AG04449 (cell line): ENCODE data around the gene MAPK9.
A peak's percentile ranks its signal among the peaks of the same experiment; 100 is the strongest.
"Not testable (repeated sequence)": the region's sequence is repeated elsewhere in the genome, so short reads cannot be mapped to it uniquely, and the experiment has no call there.

Experiments used
- CTCF ChIA-PET: fragments of 350-600 bp; formaldehyde crosslinking; extraction: SDS; loops from one replicate; lab custom pipeline; 2021; ENCODE audit warnings: antibody characterized with exemption; lab: Yijun Ruan, JAX
- POLR2A ChIA-PET: fragments of 400-600, 350-600 bp; formaldehyde crosslinking; extraction: SDS; loops from one replicate; lab custom pipeline; 2020; ENCODE audit warnings: antibody characterized with exemption, inconsistent platforms; lab: Yijun Ruan, JAX
- DNase-seq: peaks from one replicate; pipeline ENCODE4 v3.0.0-alpha.2; 2010; ENCODE audit warnings: low read depth, low spot score
- H3K4me3 ChIP-seq: 2 replicates; pipeline ENCODE4 v1.5.1; 2011; ENCODE audit warnings: low read depth, mild to moderate bottlenecking, control low read depth, low read length
- TF ChIP-seq, protein P1 (sequence below): IDR thresholded peaks from one replicate; pipeline ENCODE4 v1.5.1; 2011; ENCODE audit warnings: mild to moderate bottlenecking, moderate library complexity, low read length, control low read depth, inconsistent platforms; ENCODE audit not compliant: insufficient read depth; ENCODE audit errors: missing control alignments

The MAPK9 gene

DNA sequence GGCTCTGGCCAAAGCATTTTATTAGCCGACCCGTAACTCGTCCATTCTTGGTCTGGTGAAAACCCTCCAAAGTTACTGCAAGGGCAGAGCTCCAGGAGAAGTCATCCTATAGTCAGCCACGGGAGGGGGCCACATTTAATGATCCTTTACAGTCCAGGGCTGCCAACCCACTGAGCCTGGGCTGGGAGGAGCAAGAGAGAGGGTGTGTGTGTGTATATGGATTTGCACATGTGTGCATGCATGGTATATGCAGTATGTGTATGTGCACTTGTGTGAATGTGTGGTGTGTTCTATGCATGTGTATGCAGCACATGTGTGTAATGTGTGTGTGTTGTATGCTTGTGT, 78.7 kb downstream of the MAPK9 start:
- ChIA-PET POLR2A (no interaction called here), CTCF (no interaction called here)
- TF ChIP-seq, protein P1, sequence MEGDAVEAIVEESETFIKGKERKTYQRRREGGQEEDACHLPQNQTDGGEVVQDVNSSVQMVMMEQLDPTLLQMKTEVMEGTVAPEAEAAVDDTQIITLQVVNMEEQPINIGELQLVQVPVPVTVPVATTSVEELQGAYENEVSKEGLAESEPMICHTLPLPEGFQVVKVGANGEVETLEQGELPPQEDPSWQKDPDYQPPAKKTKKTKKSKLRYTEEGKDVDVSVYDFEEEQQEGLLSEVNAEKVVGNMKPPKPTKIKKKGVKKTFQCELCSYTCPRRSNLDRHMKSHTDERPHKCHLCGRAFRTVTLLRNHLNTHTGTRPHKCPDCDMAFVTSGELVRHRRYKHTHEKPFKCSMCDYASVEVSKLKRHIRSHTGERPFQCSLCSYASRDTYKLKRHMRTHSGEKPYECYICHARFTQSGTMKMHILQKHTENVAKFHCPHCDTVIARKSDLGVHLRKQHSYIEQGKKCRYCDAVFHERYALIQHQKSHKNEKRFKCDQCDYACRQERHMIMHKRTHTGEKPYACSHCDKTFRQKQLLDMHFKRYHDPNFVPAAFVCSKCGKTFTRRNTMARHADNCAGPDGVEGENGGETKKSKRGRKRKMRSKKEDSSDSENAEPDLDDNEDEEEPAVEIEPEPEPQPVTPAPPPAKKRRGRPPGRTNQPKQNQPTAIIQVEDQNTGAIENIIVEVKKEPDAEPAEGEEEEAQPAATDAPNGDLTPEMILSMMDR = no peak
- H3K4me3 ChIP-seq = no peak overlapping the region
- DNase-seq = no peak

DNA sequence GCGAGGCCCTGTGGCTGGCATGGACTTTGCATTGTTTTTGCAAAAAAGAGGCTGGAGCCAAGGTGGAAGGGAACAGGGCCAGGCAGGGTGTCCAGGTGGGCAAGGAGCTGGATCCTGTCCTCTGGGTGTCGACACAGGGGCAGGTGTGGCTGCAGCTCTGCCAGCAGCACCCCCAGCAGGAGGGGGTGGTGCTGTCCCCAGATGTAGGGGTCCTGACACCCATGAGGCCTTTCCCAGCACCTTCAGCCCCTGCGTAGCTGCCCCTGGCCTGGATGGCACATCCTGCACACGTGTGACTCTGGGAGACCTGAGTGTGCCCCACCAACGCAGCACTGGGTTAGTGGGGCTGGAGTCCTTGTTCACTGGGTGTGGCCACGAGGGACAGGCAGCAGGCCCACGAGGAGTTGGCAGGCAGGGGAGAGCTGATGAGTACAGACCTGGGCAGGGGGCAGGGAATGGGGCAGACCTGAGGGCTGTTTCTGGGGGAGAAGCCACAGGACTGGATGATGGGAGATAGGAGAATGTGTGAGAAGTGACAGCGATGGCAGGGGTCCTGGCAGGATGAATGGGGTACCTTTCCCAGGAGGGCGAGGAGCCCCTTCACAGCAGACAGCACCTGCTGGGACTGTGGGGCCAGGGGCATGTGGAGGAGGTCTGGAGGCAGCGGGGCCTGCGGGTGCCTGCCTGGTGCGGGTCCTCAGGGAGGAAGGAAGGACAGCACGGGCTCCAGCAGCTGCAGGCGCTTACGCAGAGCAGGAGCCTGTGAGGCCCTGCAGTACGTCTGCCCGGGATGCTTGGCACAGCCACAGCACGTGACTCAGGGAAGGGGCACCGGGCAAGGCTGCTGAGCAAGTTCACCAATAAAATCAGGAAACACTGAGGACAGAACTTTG, 79.3 kb downstream of the MAPK9 start:
- ChIA-PET CTCF (no interaction called here), POLR2A (no interaction called here)
- no peak for DNase-seq
- TF ChIP-seq, protein P1 = no peak
- H3K4me3 ChIP-seq = no peak overlapping the region

DNA sequence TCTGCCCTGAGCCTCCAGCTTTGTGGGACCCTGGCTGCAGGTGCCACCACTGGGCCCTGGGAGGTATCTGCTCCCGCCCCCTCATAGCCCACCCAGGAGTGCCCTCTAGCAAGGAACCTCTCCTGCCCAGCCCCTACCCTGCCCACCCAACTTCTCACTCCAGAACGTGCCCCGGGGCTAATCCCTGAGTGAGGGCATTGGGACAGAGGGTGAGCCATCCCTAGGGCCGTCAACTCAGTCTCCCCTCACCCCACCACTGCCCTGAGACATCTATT, 80.2 kb downstream of the MAPK9 start:
- H3K4me3 ChIP-seq = no peak overlapping the region
- DNase-seq = no peak
- ChIA-PET CTCF (no interaction called here), POLR2A (no interaction called here)
- TF ChIP-seq, protein P1 = no peak

DNA sequence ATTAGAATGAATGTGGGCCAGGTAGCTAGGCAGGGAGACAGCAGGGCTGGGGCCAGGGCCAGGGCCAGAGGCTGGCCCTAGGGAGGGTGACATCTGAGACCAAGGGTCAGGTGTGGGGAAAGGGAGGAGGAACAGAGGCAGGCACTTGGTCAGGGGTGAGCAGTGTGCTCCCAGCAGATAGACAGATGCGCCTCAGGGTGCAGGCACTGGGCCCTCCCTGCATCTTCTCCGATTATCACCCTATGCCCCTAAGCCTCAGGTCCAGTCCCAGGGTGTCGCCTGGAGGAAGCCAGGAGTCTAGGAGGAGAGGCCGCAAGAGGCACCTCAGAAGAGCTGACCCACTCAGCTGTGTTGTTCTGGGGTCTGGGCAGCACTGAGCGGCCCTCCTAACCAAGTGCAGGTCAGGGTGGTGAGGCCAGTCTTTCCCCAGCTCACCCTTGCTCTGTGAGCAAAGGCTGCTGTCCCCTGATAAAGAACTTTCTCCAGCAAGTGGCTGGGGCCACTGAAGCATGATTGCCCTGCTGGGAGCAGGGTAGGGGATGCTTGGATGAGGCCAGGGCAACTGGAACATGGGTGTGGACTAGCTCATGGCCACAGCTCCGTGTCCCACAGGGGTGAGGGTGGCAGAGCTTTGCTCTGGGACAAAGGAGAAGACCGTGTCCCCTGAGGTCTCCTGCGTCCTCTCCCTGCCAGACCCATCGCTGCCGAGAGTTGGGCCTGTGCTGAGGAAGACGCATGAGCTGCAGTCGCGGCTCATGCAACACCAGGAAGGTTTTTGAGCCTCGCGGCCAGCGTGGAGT, 80.7 kb downstream of the MAPK9 start:
- CTCF ChIA-PET = interaction anchor here (0.7 to 1.8 kb wide), 2 partner anchors 79 to 261 kb away, joined by 4 to 5 read pairs; no protein-coding TSS in a partner anchor
- H3K4me3 ChIP-seq = no peak overlapping the region
- DNase-seq = no peak
- POLR2A ChIA-PET = no interaction called here
- TF ChIP-seq, protein P1 = no peak

DNA sequence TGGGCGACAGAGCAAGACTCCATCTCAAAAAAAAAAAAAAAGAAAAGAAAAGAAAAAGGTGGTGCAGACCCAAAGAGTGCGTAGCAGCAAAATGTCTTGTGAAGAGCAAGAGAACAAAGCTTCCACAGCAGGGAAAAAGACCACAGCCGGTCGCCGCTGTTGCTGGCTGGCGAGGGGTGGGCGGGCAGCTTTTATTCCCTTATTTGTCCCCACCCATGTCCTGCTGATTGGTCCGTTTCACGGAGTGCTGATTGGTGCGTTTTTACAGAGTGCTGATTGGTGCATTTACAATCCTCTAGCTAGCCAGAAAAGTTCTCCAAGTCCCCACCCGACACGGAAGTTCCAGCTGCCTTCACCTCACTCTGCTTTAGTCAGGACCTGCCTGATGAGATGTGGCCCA, 81.8 kb downstream of the MAPK9 start:
- H3K4me3 ChIP-seq, DNase-seq, POLR2A ChIA-PET: not testable (repeated sequence)
- CTCF ChIA-PET = interaction anchor here (0.7 to 1.8 kb wide), 2 partner anchors 80 to 262 kb away, joined by 4 to 5 read pairs; no protein-coding TSS in a partner anchor

DNA sequence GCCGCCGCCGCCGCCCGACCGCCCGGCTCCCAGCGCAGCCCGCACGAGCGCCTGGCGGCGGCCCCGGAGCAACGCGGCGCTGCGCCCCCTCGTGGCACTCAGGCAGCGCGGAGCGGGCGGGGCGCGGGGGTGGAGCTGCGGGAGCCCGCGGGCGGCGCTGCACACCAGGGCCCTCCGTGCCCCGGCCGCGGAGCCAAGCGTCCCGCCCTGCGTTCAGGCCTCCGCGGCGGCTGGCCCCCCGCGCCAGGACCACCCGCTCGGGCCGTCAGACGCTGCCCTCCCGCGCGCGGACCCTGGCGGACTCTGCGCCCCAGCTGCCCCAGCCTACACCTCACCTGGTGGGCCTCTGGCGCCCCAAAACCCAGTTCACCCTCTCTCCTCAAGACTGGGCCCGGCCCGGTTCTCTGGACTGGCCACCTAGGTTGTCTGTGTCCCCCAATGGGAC, 82.7 kb downstream of the MAPK9 start, which contains the start of gene RASGEF1C:
RASGEF1C (minus strand) TSS at position 75 of the 445 bp plus-strand sequence. CDS start 71,159 bp downstream, outside the sequence.
- peak within 1 kb of the TSS; percentile 40 for H3K4me3 ChIP-seq
- CTCF ChIA-PET = interaction anchor here (0.6 to 2.5 kb wide), 5 partner anchors 10 to 26 kb away, joined by 3 to 6 read pairs (median 3); no protein-coding TSS in a partner anchor
- POLR2A ChIA-PET = no interaction called here
- TF ChIP-seq, protein P1 = peak; percentile 61
- no peak for DNase-seq
